ENCODE data around the gene STYXL2.

The STYXL2 gene

GRCh38 chr1:167132301-167133010 lies 38.6 kb downstream of the STYXL2 start:
- ChIA-PET CTCF (no interaction called here), POLR2A (no interaction called here)
- no peak for TF ChIP-seq CTCF (IDR thresholded peaks at IDR 0.05; ENCODE audit: control extremely low read depth, extremely low read depth, low read depth, missing control alignments)
- no peak for DNase-seq (ENCODE audit: extremely low spot score)

- ChIA-PET POLR2A (no interaction called here), CTCF (interaction anchor here (1.0 to 1.7 kb wide), 6 partner anchors 11 to 225 kb away, joined by 3 to 8 read pairs (median 4); no protein-coding TSS in a partner anchor)
- TF ChIP-seq CTCF (IDR thresholded peaks at IDR 0.05; ENCODE audit: control extremely low read depth, extremely low read depth, low read depth, missing control alignments), result no peak
- DNase-seq (ENCODE audit: extremely low spot score), result no peak
Measured at GRCh38 chr1:167135281-167135840, 41.5 kb downstream of the STYXL2 start.

GRCh38 chr1:167136191-167136614 lies 42.3 kb downstream of the STYXL2 start:
- ChIA-PET CTCF (interaction anchor here (1.0 to 1.7 kb wide), 4 partner anchors 11 to 226 kb away, joined by 3 to 8 read pairs (median 4); no protein-coding TSS in a partner anchor), POLR2A (no interaction called here)
- no peak for DNase-seq (ENCODE audit: extremely low spot score)
- TF ChIP-seq CTCF (IDR thresholded peaks at IDR 0.05; ENCODE audit: control extremely low read depth, extremely low read depth, low read depth, missing control alignments), result no peak

- CTCF ChIA-PET, result interaction anchor here (1.4 to 2.7 kb wide), 2 partner anchors 13 to 78 kb away, joined by 4 to 11 read pairs; no protein-coding TSS in a partner anchor
- no peak for TF ChIP-seq CTCF (IDR thresholded peaks at IDR 0.05; ENCODE audit: control extremely low read depth, extremely low read depth, low read depth, missing control alignments)
- POLR2A ChIA-PET, result no interaction called here
- no peak for DNase-seq (ENCODE audit: extremely low spot score)
Measured at GRCh38 chr1:167136806-167137205, 42.9 kb downstream of the STYXL2 start.

GRCh38 chr1:167137332-167137781 lies 43.5 kb downstream of the STYXL2 start:
- DNase-seq (ENCODE audit: extremely low spot score), result no peak
- POLR2A ChIA-PET, result no interaction called here
- CTCF ChIA-PET, result interaction anchor here (1.4 to 2.7 kb wide), 2 partner anchors 13 to 78 kb away, joined by 4 to 11 read pairs; no protein-coding TSS in a partner anchor
- no peak for TF ChIP-seq CTCF (IDR thresholded peaks at IDR 0.05; ENCODE audit: control extremely low read depth, extremely low read depth, low read depth, missing control alignments)

GRCh38 chr1:167137793-167138510 lies 44.1 kb downstream of the STYXL2 start:
- CTCF ChIA-PET, result interaction anchor here (1.4 to 2.7 kb wide), 2 partner anchors 12 to 79 kb away, joined by 4 to 11 read pairs; no protein-coding TSS in a partner anchor
- POLR2A ChIA-PET, result no interaction called here
- no peak for DNase-seq (ENCODE audit: extremely low spot score)
- no peak for TF ChIP-seq CTCF (IDR thresholded peaks at IDR 0.05; ENCODE audit: control extremely low read depth, extremely low read depth, low read depth, missing control alignments)
